LNCaP clone FGC (cell line): Measurements from ENCODE around the gene ELMO1.

ENCODE experiments used
- DNase-seq: peaks from one replicate; pipeline ENCODE4 v3.0.0-alpha.2; 2011; ENCODE audit warnings: low read depth
- H3K4me3 ChIP-seq: 2 replicates; pipeline ENCODE4 v1.5.1; 2011; ENCODE audit warnings: mild to moderate bottlenecking, low read depth, low read length, control low read depth
- CTCF ChIP-seq: IDR thresholded peaks from 2 replicates; pipeline ENCODE4 v1.5.1; 2012; ENCODE audit warnings: mild to moderate bottlenecking; ENCODE audit not compliant: control insufficient read depth, insufficient read depth; ENCODE audit errors: extremely low read depth

ELMO1 gene

DNA sequence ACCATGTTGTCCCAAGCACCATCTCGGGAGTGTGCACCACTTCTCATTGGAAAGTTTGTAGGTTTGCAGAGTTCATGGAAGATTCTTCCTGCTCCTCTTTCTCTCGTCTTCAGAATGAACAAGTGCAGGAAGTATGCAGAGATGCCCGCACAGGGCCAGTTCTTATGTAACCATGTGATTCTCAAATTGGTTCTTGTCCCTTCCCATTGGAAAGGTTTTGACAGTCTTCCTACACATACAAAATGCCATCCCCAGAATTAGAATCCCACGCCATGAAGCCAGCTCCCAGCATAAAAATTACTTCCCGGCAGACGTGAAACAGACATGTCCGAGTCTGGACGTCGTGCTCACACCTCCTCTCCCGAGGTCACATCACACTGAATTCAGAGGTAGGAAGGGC lies 251.6 kb downstream of the ELMO1 start:
- no peak for TF ChIP-seq CTCF
- no peak overlapping the region for H3K4me3 ChIP-seq
- no peak for DNase-seq

DNA sequence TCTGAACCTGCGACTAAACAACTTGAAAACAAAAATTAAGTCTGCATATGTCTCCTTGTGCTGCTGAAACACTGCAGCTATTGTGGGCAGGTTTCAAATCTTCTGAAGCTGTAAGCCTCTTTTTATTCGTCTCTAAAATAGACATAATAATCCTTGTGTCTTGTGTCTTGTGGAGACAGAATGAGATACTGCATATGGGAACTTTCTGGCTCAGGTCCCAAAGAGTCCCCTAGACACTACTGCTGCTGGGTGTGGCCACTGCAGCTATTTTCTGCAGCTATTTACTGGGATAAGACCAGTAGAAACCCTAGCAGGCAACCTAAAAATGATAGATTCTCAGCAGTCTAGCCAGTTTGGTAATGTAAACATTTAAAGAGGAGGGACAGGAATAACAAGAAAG lies 252.0 kb downstream of the ELMO1 start:
- H3K4me3 ChIP-seq = no peak overlapping the region
- TF ChIP-seq CTCF = no peak
- DNase-seq = no peak

GRCh38 chr7:37195388-37195787 lies 253.3 kb downstream of the ELMO1 start:
- no peak overlapping the region for H3K4me3 ChIP-seq
- no peak for DNase-seq
- no peak for TF ChIP-seq CTCF

DNA sequence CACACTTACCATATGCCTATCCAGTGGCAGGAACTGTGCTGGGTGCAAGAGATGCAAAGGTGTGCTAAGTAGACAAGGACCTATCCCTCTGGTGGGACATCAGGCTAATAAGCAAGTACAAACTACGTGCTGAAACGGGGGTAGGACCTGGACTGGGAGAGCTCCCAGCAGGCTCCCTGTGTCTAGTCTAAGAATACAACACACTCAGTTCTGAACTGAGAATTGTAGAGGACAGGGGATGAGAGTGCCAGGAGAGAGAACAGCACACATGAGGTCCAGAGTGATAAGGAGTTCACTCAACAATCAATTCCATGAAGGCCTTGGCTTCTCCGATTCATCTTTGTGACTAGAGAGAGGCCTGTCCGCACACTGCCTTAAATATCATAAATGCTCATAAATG lies 253.7 kb downstream of the ELMO1 start:
- H3K4me3 ChIP-seq = no peak overlapping the region
- DNase-seq = no peak
- no peak for TF ChIP-seq CTCF

- TF ChIP-seq CTCF = no peak
- no peak overlapping the region for H3K4me3 ChIP-seq
- DNase-seq = no peak
Observed at GRCh38 chr7:37193775-37194135, 254.9 kb downstream of the ELMO1 start.

DNA sequence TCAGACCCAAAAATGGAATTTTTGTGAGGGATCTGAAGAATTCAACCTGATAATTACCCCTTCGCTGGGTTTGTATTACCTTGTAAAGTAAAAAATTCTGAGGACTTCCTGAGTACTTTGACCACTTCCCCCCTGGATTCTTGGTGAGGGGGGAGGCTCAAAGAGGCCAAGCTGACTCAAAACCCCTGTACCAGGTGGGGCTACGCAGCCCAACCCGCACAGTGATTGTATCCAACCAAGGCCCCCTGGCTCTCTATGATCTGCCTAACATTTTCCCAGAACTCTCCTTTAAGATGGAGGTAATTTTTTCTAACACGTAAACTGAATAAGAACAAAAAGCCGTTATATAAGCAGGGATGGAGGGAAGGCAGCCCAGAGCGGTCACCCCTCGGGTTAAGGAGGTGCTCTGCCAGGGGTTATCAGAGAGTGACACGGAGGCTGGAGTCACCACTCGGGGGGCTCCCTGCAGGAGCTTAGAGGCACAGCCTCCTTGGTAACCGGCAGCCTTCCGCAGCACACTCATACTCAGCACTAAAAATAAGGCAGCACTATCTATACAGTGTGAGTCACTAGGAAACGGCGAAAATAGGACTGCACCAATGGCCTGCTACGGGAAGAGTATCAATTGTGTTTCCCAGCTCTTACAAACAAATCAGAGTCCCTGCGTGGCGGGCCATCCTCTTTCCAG lies 255.4 kb downstream of the ELMO1 start:
- TF ChIP-seq CTCF = no peak
- no peak overlapping the region for H3K4me3 ChIP-seq
- no peak for DNase-seq

GRCh38 chr7:37191797-37192196 lies 256.9 kb downstream of the ELMO1 start:
- TF ChIP-seq CTCF = no peak
- H3K4me3 ChIP-seq = no peak overlapping the region
- DNase-seq = no peak
